GM12878 (cell line): ENCODE results near the gene SPDYE4.

ENCODE experiments used
- BHLHE40 ChIP-seq, 2 experiments: fragments of 450-650 bp in 1 of 2; IDR thresholded peaks; 2 replicates each; pipeline ENCODE4 v1.6.1; 2011 to 2017; ENCODE audit warnings: low read depth in 2 of 2, borderline replicate concordance in 1 of 2, improper control_type of control experiment in 1 of 2, low read length in 1 of 2, mild to moderate bottlenecking in 1 of 2
- CTCF ChIP-seq, 3 experiments: IDR thresholded peaks in 2 of 3; conservative IDR thresholded peaks in 1 of 3; 2 replicates each; pipeline ENCODE4 v1.5.1; 2011; ENCODE audit warnings: low read depth in 3 of 3, low read length in 3 of 3, mild to moderate bottlenecking in 3 of 3, control low read depth in 2 of 3, moderate library complexity in 2 of 3, inconsistent platforms in 1 of 3, mixed read lengths in 1 of 3; ENCODE audit not compliant: control insufficient read depth in 2 of 3, insufficient read depth in 1 of 3; ENCODE audit errors: extremely low read depth in 1 of 3
- JUND ChIP-seq: IDR thresholded peaks from 2 replicates; pipeline ENCODE4 v1.6.1; 2012; ENCODE audit warnings: low read depth, mild to moderate bottlenecking, low read length, improper control_type of control experiment, moderate library complexity
- NR2C2 ChIP-seq: IDR thresholded peaks from 2 replicates; pipeline ENCODE4 v1.6.1; 2011; ENCODE audit warnings: borderline replicate concordance, low read depth; ENCODE audit not compliant: control insufficient read depth, insufficient read length
- POLR2AphosphoS5 ChIP-seq: IDR thresholded peaks from 2 replicates; pipeline ENCODE4 v1.6.1; 2011; ENCODE audit warnings: mild to moderate bottlenecking, low read length, inconsistent platforms
- USF1 ChIP-seq: IDR thresholded peaks from 2 replicates; pipeline ENCODE4 v1.6.1; 2011; ENCODE audit warnings: borderline replicate concordance, low read depth, mild to moderate bottlenecking, moderate library complexity, mixed read lengths, low read length; ENCODE audit not compliant: insufficient read depth; ENCODE audit errors: extremely low read length
- TF ChIP-seq, protein P1 (sequence below): IDR thresholded peaks from 2 replicates; pipeline ENCODE4 v1.6.1; 2012; ENCODE audit warnings: mild to moderate bottlenecking, low read depth, low read length
- TF ChIP-seq, protein P2 (sequence below): IDR thresholded peaks from 2 replicates; pipeline ENCODE4 v1.6.1; 2011; ENCODE audit warnings: low read depth, low read length, improper control_type of control experiment, borderline replicate concordance

- TF ChIP-seq POLR2AphosphoS5 (no peak), CTCF (IDR thresholded peaks at IDR 0.05 in 2 of 3, conservative IDR thresholded peaks at IDR 0.05 in 1 of 3; ENCODE audit: control insufficient read depth in 2 of 3, extremely low read depth in 1 of 3, insufficient read depth in 1 of 3, low read depth in 3 of 3, low read length in 3 of 3) (no peak), NR2C2 (no peak), JUND (no peak), BHLHE40 (IDR thresholded peaks at IDR 0.05; ENCODE audit: borderline replicate concordance in 1 of 2, low read depth in 2 of 2, low read length in 1 of 2) (no peak), USF1 (no peak)
- TF ChIP-seq, protein P1, sequence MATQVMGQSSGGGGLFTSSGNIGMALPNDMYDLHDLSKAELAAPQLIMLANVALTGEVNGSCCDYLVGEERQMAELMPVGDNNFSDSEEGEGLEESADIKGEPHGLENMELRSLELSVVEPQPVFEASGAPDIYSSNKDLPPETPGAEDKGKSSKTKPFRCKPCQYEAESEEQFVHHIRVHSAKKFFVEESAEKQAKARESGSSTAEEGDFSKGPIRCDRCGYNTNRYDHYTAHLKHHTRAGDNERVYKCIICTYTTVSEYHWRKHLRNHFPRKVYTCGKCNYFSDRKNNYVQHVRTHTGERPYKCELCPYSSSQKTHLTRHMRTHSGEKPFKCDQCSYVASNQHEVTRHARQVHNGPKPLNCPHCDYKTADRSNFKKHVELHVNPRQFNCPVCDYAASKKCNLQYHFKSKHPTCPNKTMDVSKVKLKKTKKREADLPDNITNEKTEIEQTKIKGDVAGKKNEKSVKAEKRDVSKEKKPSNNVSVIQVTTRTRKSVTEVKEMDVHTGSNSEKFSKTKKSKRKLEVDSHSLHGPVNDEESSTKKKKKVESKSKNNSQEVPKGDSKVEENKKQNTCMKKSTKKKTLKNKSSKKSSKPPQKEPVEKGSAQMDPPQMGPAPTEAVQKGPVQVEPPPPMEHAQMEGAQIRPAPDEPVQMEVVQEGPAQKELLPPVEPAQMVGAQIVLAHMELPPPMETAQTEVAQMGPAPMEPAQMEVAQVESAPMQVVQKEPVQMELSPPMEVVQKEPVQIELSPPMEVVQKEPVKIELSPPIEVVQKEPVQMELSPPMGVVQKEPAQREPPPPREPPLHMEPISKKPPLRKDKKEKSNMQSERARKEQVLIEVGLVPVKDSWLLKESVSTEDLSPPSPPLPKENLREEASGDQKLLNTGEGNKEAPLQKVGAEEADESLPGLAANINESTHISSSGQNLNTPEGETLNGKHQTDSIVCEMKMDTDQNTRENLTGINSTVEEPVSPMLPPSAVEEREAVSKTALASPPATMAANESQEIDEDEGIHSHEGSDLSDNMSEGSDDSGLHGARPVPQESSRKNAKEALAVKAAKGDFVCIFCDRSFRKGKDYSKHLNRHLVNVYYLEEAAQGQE: no peak
- TF ChIP-seq, protein P2, sequence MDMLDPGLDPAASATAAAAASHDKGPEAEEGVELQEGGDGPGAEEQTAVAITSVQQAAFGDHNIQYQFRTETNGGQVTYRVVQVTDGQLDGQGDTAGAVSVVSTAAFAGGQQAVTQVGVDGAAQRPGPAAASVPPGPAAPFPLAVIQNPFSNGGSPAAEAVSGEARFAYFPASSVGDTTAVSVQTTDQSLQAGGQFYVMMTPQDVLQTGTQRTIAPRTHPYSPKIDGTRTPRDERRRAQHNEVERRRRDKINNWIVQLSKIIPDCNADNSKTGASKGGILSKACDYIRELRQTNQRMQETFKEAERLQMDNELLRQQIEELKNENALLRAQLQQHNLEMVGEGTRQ: no peak
Measured at GRCh38 chr17:8776248-8776647, 17.9 kb upstream of the SPDYE4 start.
